Prostate gland (tissue), 2 donors: ENCODE results near the gene ENHO.

Experiments used
- CTCF ChIP-seq, 4 experiments: fragments of 200-600 bp in 2 of 4; fragments of 450-650 bp in 2 of 4; sonication (generic) in 2 of 4; IDR thresholded peaks; 1 replicate in 3 of 4; 2 replicates in 1 of 4; pipeline ENCODE4 v1.5.1; 2016 to 2019; ENCODE audit warnings: antibody characterized with exemption in 4 of 4, mild to moderate bottlenecking in 2 of 4, moderate library complexity in 2 of 4
- POLR2AphosphoS5 ChIP-seq: sonication (generic); formaldehyde crosslinking; IDR thresholded peaks from one replicate; pipeline ENCODE4 v1.6.1; 2017; ENCODE audit warnings: antibody characterized with exemption

- TF ChIP-seq POLR2AphosphoS5, result no peak
- no peak for TF ChIP-seq CTCF (IDR thresholded peaks at IDR 0.05)
Measured at GRCh38 chr9:34492051-34492450, 30.7 kb downstream of the ENHO start.
